Measurements from ENCODE around the gene THRA.

- TF ChIP-seq YY1 (IDR thresholded peaks at IDR 0.05; ENCODE audit: low read depth, low read length) (no peak), CTCF (IDR thresholded peaks at IDR 0.05; ENCODE audit: control extremely low read depth in 1 of 3, insufficient read depth in 1 of 3, low read depth in 1 of 3, low read length in 3 of 3) (no peak), POLR2A (IDR thresholded peaks at IDR 0.05; ENCODE audit: control extremely low read depth in 1 of 2, low read depth in 2 of 2, low read length in 2 of 2) (no peak), JUND (IDR thresholded peaks at IDR 0.05; ENCODE audit: low read length) (no peak)
Observed at GRCh38 chr17:40139566-40140058, 76.8 kb downstream of the THRA start.

All from H1 (cell line).